Amniotic stem cell (primary cell): ENCODE results near the gene CES2.

Source experiments
- DNase-seq: peaks from one replicate; lab custom pipeline; 2025; lab: John Stamatoyannopoulos, UW

The CES2 gene

GRCh38 chr16:66918803-66919568 is 16.3 kb upstream of the CES2 start, which contains the start of gene CDH16:
Gene CDH16 (minus strand): TSS chr16:66918885. CDS start chr16:66918065, 820 bp downstream.
- no peak for DNase-seq

GRCh38 chr16:66919569-66920298 is 15.6 kb upstream of the CES2 start:
- DNase-seq, result no peak

- DNase-seq, result no peak
These were observed 15.1 kb upstream of the CES2 start for GRCh38 chr16:66920299-66920590.

GRCh38 chr16:66920924-66921680 is 14.2 kb upstream of the CES2 start:
- DNase-seq, result no peak

- no peak for DNase-seq
These were observed 13.4 kb upstream of the CES2 start for GRCh38 chr16:66921729-66922450.

GRCh38 chr16:66923247-66923731 is 12.0 kb upstream of the CES2 start:
- no peak for DNase-seq

GRCh38 chr16:66923866-66924265 is 11.4 kb upstream of the CES2 start:
- no peak for DNase-seq

GRCh38 chr16:66924527-66925321 is 10.6 kb upstream of the CES2 start:
- no peak for DNase-seq

GRCh38 chr16:66925322-66925840 is 9.9 kb upstream of the CES2 start, which contains the start of gene RRAD:
Gene RRAD (minus strand): TSS chr16:66925535. CDS start chr16:66925179, 356 bp downstream.
- DNase-seq, result no peak

GRCh38 chr16:66926171-66926947 is 9.0 kb upstream of the CES2 start:
- DNase-seq, result no peak

- no peak for DNase-seq
These were observed 8.3 kb upstream of the CES2 start for GRCh38 chr16:66926961-66927436.

- no peak for DNase-seq
These were observed 7.2 kb upstream of the CES2 start for GRCh38 chr16:66927918-66928649.

- no peak for DNase-seq
These were observed 6.5 kb upstream of the CES2 start for GRCh38 chr16:66928702-66929388.

GRCh38 chr16:66930189-66930588 is 5.1 kb upstream of the CES2 start:
- no peak for DNase-seq

GRCh38 chr16:66931665-66932064 is 3.7 kb upstream of the CES2 start:
- DNase-seq, result no peak

GRCh38 chr16:66932076-66932475 is 3.2 kb upstream of the CES2 start:
- DNase-seq, result no peak

GRCh38 chr16:66933776-66934137 is 1.6 kb upstream of the CES2 start:
- no peak for DNase-seq

GRCh38 chr16:66934138-66934838 is 1.0 kb upstream of the CES2 start, which contains the start of gene CIAO2B:
Gene CIAO2B (minus strand): TSS chr16:66934402. CDS start chr16:66934364, 38 bp downstream.
- peak; percentile 57 for DNase-seq
